Skeletal muscle satellite cell (primary cell): ENCODE measurements around the gene PRKRIP1.
"Not testable (repeated sequence)": the region's sequence is repeated elsewhere in the genome, so short reads cannot be mapped to it uniquely, and the experiment has no call there.

Experiments used
- H3K27me3 ChIP-seq: 2 replicates; pipeline ENCODE4 v1.7.0; 2013; ENCODE audit warnings: low read length; ENCODE audit not compliant: control insufficient read depth, insufficient read depth
- H3K36me3 ChIP-seq: 2 replicates; pipeline ENCODE4 v1.7.0; 2013; ENCODE audit warnings: mild to moderate bottlenecking, control low read depth, low read length; ENCODE audit not compliant: insufficient read depth
- H3K4me1 ChIP-seq: 2 replicates; pipeline ENCODE4 v1.7.0; 2013; ENCODE audit warnings: low read length; ENCODE audit not compliant: control insufficient read depth, insufficient read depth
- H3K4me2 ChIP-seq: 2 replicates; pipeline ENCODE4 v1.7.0; 2013; ENCODE audit warnings: mild to moderate bottlenecking, low read length
- H3K4me3 ChIP-seq: 2 replicates; pipeline ENCODE4 v1.7.0; 2013; ENCODE audit warnings: low read length
- H3K9ac ChIP-seq: 2 replicates; pipeline ENCODE4 v1.7.0; 2013; ENCODE audit warnings: mild to moderate bottlenecking, low read depth, low read length, moderate library complexity
- H3K9me3 ChIP-seq: replicated peaks from 2 replicates; pipeline ENCODE4 v1.7.0; 2013; ENCODE audit warnings: mild to moderate bottlenecking, control low read depth, low read length

Gene PRKRIP1

DNA sequence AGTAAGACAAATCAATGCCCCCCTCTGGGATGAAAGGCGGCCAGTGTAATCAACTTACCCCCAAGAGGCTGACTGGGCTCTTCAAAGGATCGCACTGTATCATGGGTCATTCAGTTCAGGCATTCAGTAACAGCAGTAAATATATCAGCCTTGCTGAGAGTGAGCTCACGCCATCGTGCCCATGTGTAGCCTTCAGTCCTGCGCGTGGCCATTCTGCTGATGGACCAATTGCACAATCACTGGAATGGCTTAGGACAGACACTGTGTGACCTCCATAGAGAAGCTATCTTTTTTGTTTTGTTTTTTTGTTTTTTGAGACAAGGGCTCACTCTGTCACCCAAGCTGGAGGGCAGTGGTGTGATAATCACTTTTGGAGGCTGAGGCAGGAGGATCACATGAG, 9.1 kb upstream of the PRKRIP1 start:
- no peaks in the 10 kb centered on the region for H3K4me1 ChIP-seq
- no peaks in the 10 kb centered on the region for H3K27me3 ChIP-seq
- H3K9me3 ChIP-seq: no peaks in the 10 kb centered on the region
- H3K36me3 ChIP-seq: peaks cover 16% of the 10 kb centered on the region
- no peak overlapping the region for H3K4me3 ChIP-seq
- H3K9ac ChIP-seq: no peak overlapping the region
- H3K4me2 ChIP-seq: no peak overlapping the region

DNA sequence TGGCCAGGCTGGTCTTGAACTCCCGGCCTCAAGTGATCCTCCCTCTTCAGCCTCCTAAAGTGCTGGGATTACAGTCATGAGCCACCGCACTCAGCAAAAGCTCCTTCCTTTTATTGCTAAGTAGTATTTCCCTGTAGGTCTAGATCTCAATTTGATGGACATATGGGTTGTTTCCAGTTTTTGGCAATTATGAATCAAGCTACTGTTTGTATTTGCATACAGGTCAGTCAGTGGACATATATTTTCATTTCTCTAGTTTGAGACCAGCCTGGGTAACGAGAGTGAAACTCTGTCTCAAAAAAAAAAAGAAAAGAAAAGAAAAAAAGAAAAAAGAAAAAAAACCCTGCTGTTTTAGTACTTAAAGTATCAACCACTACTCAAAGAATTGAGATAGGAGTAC, 6.4 kb upstream of the PRKRIP1 start:
- Histone ChIP-seq H3K9me3 (no peaks in the 10 kb centered on the region), H3K9ac (no peak overlapping the region), H3K36me3 (peaks cover 18% of the 10 kb centered on the region), H3K4me3 (no peak overlapping the region), H3K4me1 (no peaks in the 10 kb centered on the region), H3K27me3 (no peaks in the 10 kb centered on the region), H3K4me2 (no peak overlapping the region)

DNA sequence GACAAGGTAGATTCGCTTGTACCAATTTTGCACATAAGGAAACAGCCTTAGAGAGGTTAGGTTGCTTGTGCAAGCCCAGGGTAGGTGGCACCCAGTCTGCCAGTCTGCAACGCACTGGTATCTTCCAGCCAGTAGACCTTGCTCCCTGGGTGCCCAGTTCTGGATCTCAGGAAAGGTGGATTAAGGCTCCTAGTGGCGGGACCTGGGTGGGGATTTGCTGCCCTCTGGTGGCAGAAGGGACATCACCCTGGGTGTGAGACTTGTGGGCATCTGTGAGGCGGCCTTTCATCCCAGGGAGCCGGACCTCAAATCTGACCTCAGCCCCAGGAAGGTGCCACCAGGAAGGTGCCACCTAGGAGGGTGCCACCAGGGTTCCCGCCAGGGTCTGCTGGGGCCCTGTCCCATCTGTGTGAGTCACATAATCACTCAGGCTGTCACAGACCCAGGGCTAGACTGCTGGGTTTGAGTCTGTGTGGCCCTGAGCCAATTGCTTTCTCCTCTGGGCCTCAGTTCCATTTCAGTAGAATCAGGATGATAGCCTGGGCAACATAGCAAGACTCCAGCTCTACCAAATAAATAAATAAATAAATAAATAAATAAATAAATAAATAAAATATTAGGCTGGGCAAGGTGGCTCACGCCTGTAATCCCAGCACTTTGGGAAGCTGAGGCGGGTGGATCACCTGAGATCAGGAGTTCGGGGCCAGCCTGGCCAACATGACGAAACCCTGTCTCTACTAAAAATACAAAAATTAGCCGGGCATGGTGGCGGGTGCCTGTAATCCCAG, 5.3 kb upstream of the PRKRIP1 start:
- Histone ChIP-seq H3K36me3 (peaks cover 18% of the 10 kb centered on the region), H3K9me3 (no peaks in the 10 kb centered on the region), H3K27me3 (no peaks in the 10 kb centered on the region), H3K4me1 (peaks cover 5% of the 10 kb centered on the region), H3K4me3 (no peak overlapping the region), H3K4me2 (no peak overlapping the region), H3K9ac (no peak overlapping the region)

DNA sequence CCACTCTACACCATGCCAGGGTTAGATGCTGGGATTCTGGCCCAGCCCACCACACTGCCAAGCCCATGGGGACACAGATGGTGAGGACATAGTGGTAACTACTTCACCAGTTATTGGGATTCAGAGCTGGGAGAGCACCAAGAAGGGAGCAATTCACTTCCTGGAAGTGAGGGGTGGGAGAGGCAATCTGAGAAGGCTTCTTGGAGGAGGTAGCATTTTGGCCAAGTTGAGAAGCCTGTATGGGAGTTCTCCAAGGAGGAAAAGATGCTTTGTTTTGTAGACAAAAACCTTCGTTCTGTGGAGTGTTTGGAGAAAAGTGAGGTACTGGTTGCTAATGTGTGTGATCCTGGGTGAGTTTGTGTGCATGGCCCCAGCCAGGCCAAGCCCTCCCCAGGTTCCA, 3.8 kb upstream of the PRKRIP1 start:
- Histone ChIP-seq H3K36me3 (peaks cover 11% of the 10 kb centered on the region), H3K4me2 (no peak overlapping the region), H3K4me1 (peaks cover 5% of the 10 kb centered on the region), H3K9me3 (no peaks in the 10 kb centered on the region), H3K27me3 (no peaks in the 10 kb centered on the region), H3K4me3 (no peak overlapping the region), H3K9ac (no peak overlapping the region)

DNA sequence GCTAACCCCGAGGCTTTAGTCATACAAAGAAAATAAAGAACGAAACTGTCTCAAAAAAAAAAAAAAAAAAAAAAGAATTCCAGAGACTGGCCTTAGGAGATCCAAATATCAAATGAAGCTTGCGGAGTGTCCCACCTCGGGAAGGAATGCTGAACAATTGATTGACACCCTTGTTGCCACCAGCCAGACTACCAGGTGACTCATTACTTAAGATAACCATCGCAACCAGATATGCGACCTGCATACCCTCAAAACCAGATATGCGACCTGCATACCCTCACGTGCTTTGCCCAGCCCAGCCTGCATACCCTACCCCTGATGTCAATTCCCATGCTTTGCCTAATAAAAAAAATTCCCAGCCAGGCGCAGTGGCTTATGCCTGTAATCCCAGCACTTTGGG, 2.7 kb upstream of the PRKRIP1 start:
- Histone ChIP-seq H3K9me3 (no peaks in the 10 kb centered on the region), H3K27me3 (no peaks in the 10 kb centered on the region), H3K4me1 (peaks cover 5% of the 10 kb centered on the region), H3K4me3 (no peak overlapping the region), H3K9ac (no peak overlapping the region), H3K4me2 (no peak overlapping the region), H3K36me3 (peaks cover 11% of the 10 kb centered on the region)

DNA sequence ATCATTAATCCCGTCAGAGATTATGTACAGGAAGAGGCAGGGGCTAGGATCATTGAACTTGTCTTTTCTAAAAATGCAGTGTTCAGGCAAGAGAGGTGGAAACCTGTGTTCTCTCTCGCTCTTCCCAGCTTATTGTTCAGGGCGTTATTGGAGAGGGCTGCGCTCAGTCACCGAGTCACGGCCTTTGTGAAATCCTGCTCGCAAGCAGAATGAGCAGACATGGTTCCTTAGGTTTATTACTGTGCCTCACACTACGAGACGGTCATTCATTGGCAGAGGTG, 631 bp upstream of the PRKRIP1 start:
- Histone ChIP-seq H3K4me3 (peak overlapping the region; percentile 95), H3K4me2 (peak overlapping the region; percentile 99), H3K27me3 (no peaks in the 10 kb centered on the region), H3K36me3 (peaks cover 30% of the 10 kb centered on the region), H3K9ac (peak overlapping the region; percentile 93), H3K9me3 (no peaks in the 10 kb centered on the region), H3K4me1 (peaks cover 5% of the 10 kb centered on the region)

DNA sequence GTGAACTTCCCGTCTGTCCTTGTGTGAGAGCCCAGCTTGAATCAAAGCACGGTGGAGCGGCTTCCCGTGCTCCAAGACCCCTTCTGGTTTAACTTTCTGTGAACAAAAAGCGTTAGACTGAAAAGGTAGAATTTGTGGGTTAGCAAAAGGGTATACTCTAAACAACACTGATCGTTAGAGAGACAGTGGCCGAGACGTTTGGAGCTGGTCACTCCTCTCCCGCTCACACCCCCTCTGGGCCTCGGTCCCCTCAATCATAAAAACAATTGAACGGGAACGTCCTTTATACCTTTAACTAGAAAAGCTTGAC, 502 bp downstream of the PRKRIP1 start:
- H3K9ac ChIP-seq: peak overlapping the region; percentile 93
- peak overlapping the region; percentile 95 for H3K4me3 ChIP-seq
- peaks cover 33% of the 10 kb centered on the region for H3K36me3 ChIP-seq
- H3K4me1 ChIP-seq: peaks cover 5% of the 10 kb centered on the region
- H3K4me2 ChIP-seq: peak overlapping the region; percentile 99
- H3K9me3 ChIP-seq: no peaks in the 10 kb centered on the region
- H3K27me3 ChIP-seq: no peaks in the 10 kb centered on the region

DNA sequence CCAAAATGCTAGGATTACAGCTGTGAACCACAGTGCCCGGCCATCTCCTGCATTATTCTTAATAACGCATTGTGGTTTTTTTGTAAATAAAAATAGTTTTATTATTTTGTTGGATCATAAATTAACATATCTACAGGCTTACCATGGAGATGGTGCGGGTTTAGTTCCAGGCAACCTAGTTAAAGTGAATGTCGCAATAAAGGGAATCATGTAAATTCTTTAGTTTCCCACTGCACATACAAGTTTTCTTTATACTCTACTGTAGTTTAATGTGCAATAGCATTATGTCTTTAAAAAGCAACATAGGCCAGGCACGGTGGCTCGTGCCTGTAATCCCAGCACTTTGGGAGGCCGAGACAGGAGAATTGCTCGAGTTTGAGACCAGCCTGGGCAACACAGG, 2.4 kb downstream of the PRKRIP1 start:
- no peak overlapping the region for H3K9ac ChIP-seq
- H3K36me3 ChIP-seq: peaks cover 40% of the 10 kb centered on the region
- peaks cover 5% of the 10 kb centered on the region for H3K4me1 ChIP-seq
- H3K4me2 ChIP-seq: no peak overlapping the region
- H3K27me3 ChIP-seq: no peaks in the 10 kb centered on the region
- H3K9me3 ChIP-seq: no peaks in the 10 kb centered on the region
- no peak overlapping the region for H3K4me3 ChIP-seq

DNA sequence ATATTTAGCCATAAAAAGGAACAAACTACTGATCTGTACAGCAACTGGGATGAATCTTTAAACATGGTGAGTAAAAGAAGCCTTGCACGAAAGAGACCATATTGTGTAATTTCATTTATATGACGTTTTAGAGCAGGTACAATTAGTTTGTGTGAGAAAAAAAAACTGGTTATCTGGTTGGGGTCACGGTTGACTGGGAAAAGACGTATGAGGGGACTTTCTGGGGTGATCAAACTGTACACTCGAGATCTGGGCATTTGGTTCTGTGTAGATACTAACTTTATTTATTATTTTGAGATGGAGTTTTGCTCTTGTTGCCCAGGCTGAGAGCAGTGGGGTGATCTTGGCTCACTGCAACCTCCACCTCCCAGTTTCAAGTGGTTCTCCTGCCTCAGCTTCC, 4.2 kb downstream of the PRKRIP1 start:
- Histone ChIP-seq H3K9me3 (no peaks in the 10 kb centered on the region), H3K4me1 (peaks cover 5% of the 10 kb centered on the region), H3K9ac (no peak overlapping the region), H3K27me3 (no peaks in the 10 kb centered on the region), H3K4me2 (no peak overlapping the region), H3K4me3 (no peak overlapping the region), H3K36me3 (peaks cover 56% of the 10 kb centered on the region)

DNA sequence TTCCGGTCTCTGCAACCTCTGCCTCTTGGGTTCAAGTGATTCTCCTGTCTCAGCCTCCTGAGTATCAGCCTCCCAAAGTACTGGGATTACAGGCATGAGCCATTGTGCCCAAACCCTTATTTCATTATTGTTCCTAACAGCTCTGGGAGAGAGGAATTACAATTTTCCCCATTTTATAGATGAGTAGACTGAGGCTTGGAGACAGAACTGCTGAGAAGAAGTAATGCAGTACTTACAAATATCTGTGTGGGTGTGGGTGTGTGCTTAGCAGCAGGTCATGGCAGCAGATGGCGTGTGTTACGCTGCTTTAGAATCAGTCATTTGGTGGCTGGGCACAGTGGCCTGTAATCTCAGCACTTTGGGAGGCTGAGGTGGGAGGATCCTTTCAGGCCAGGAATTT, 7.4 kb downstream of the PRKRIP1 start:
- Histone ChIP-seq H3K9me3 (no peaks in the 10 kb centered on the region), H3K4me1 (no peaks in the 10 kb centered on the region), H3K9ac (no peak overlapping the region), H3K27me3 (no peaks in the 10 kb centered on the region), H3K4me3 (no peak overlapping the region), H3K36me3 (peaks cover 83% of the 10 kb centered on the region), H3K4me2 (no peak overlapping the region)

DNA sequence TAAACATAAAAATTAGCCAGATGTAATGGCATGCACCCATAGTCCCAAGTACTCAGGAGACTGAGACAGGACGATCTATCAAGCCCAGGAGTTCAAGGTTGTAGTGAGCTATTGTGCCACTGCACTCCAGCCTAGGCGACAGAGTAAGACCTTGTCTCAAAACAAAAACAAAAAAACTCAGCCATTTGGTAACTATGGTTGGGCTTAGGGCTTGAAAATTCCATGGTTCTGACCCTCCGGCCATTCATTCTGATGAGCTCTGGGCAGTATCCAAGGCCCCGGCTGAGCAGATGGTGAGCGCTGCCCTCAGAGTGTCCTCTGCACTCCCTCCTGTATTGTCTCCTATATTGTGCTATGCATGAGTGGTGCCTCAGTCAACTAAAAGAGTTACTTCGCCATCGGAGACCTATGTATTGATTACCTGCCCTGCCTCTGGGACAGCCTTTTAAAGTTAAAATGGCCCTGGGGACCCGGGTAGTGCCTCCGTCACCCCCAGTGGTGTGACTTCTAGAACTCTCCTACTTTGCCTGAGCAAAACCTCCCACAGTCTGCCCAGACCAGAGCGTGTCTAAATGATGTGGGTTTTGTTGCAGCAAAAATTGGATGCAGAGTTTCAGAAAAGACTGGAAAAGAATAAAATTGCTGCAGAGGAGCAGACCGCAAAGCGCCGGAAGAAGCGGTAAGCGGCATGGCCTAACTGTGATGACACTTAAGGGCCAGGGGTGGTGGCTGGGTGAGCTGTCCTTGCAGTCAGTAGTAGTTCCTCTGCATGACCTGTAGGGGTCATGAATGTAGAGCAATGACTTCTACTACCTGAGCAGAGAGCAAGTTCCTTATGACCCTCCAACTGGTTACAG, 8.1 kb downstream of the PRKRIP1 start:
- Histone ChIP-seq H3K9me3 (no peaks in the 10 kb centered on the region), H3K4me1 (no peaks in the 10 kb centered on the region), H3K36me3 (peaks cover 80% of the 10 kb centered on the region), H3K27me3 (no peaks in the 10 kb centered on the region), H3K4me2 (no peak overlapping the region), H3K4me3 (no peak overlapping the region), H3K9ac (no peak overlapping the region)

DNA sequence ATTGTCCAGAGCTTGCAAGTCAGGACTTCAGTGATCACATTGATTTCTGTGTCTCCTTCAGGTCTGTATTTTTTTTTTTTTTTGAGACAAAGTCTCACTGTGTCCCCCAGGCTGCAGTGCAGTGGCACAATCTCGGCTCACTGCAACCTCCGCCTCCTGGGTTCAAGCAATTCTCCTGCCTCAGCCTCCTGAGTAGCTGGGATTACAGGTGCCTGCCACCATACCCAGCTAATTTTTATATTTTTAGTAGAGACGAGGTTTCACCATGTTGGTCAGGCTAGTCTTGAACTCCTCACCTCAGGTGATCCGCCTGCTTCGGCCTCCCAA, 8.7 kb downstream of the PRKRIP1 start:
- peaks cover 80% of the 10 kb centered on the region for H3K36me3 ChIP-seq
- not testable (repeated sequence) for H3K4me2 ChIP-seq, H3K9ac ChIP-seq, H3K4me1 ChIP-seq, H3K9me3 ChIP-seq, H3K4me3 ChIP-seq, H3K27me3 ChIP-seq
